Measurements from ENCODE around the gene SLC26A2. TPM values are rescaled to one million over a fixed set of nuclear protein-coding genes. Genes with fewer than 3 reads are reported as not detected.
"Not testable (repeated sequence)": the region's sequence is repeated elsewhere in the genome, so short reads cannot be mapped to it uniquely, and the experiment has no call there.

Gene SLC26A2
- total RNA-seq, 2 experiments from 2014 or later, result 6.2 to 8.4 TPM

GRCh38 chr5:149941795-149942194, 18.8 kb upstream of the SLC26A2 start:
- Mint-ChIP-seq H3K27ac (no peak overlapping the region), H3K27me3 (peaks cover 7% of the 10 kb centered on the region), H3K4me3 (no peak overlapping the region), H3K9me3 (ENCODE audit: low read depth) (no peaks in the 10 kb centered on the region), H3K36me3 (no peaks in the 10 kb centered on the region), H3K4me1 (peaks cover 11% of the 10 kb centered on the region)
- CTCF ChIA-PET, result no interaction called here
- DNase-seq (no peak), ATAC-seq (no peak)

GRCh38 chr5:149942199-149942598, 18.4 kb upstream of the SLC26A2 start:
- ATAC-seq (no peak), DNase-seq (no peak)
- Mint-ChIP-seq H3K9me3 (ENCODE audit: low read depth) (no peaks in the 10 kb centered on the region), H3K36me3 (no peaks in the 10 kb centered on the region), H3K4me3 (no peak overlapping the region), H3K4me1 (peaks cover 11% of the 10 kb centered on the region), H3K27ac (no peak overlapping the region), H3K27me3 (peaks cover 7% of the 10 kb centered on the region)
- CTCF ChIA-PET, result no interaction called here

- H3K4me3 Mint-ChIP-seq; ATAC-seq; H3K36me3 Mint-ChIP-seq; H3K27ac Mint-ChIP-seq; H3K9me3 Mint-ChIP-seq (ENCODE audit: low read depth); DNase-seq; H3K27me3 Mint-ChIP-seq; CTCF ChIA-PET: not testable (repeated sequence)
- H3K4me1 Mint-ChIP-seq, result peaks cover 11% of the 10 kb centered on the region
These were observed 17.8 kb upstream of the SLC26A2 start for GRCh38 chr5:149942741-149943169.

- H3K9me3 Mint-ChIP-seq (ENCODE audit: low read depth); H3K27ac Mint-ChIP-seq; ATAC-seq; DNase-seq; CTCF ChIA-PET; H3K4me3 Mint-ChIP-seq; H3K36me3 Mint-ChIP-seq: not testable (repeated sequence)
- Mint-ChIP-seq H3K4me1 (peaks cover 11% of the 10 kb centered on the region), H3K27me3 (peaks cover 11% of the 10 kb centered on the region)
These were observed 17.2 kb upstream of the SLC26A2 start for GRCh38 chr5:149943177-149943949.

GRCh38 chr5:149944666-149945065, 15.9 kb upstream of the SLC26A2 start, which contains the start of gene PDE6A:
Gene PDE6A (minus strand): TSS chr5:149944793. CDS start chr5:149944673, 120 bp downstream.
- Mint-ChIP-seq H3K4me1 (peaks cover 6% of the 10 kb centered on the region), H3K4me3 (no peak within 1 kb of the TSS), H3K9me3 (ENCODE audit: low read depth) (no peaks in the 10 kb centered on the region), H3K27me3 (peaks cover 23% of the 10 kb centered on the region), H3K27ac (no peak within 1 kb of the TSS), H3K36me3 (no peaks in the 10 kb centered on the region)
- ATAC-seq, result no peak
- CTCF ChIA-PET, result no interaction called here
- DNase-seq, result no peak

- DNase-seq (no peak), ATAC-seq (no peak)
- peaks cover 29% of the 10 kb centered on the region for H3K27me3 Mint-ChIP-seq
- no peaks in the 10 kb centered on the region for H3K4me1 Mint-ChIP-seq
- H3K27ac Mint-ChIP-seq, result no peak overlapping the region
- no peaks in the 10 kb centered on the region for H3K36me3 Mint-ChIP-seq
- no peaks in the 10 kb centered on the region for H3K9me3 Mint-ChIP-seq (ENCODE audit: low read depth)
- H3K4me3 Mint-ChIP-seq, result no peak overlapping the region
- CTCF ChIA-PET, result interaction anchor here (1.1 to 2.2 kb wide), 3 partner anchors 13 to 279 kb away, joined by 3 to 9 read pairs (median 4); no protein-coding TSS in a partner anchor
These were observed 14.4 kb upstream of the SLC26A2 start for GRCh38 chr5:149946118-149946517.

GRCh38 chr5:149948993-149949392, 11.6 kb upstream of the SLC26A2 start:
- Mint-ChIP-seq H3K27ac (no peak overlapping the region), H3K4me1 (no peaks in the 10 kb centered on the region), H3K4me3 (no peak overlapping the region), H3K9me3 (ENCODE audit: low read depth) (no peaks in the 10 kb centered on the region), H3K27me3 (peaks cover 29% of the 10 kb centered on the region), H3K36me3 (no peaks in the 10 kb centered on the region)
- CTCF ChIA-PET, result interaction anchor here (1.1 to 1.2 kb wide), 2 partner anchors 14 to 115 kb away, joined by 3 to 4 read pairs; no protein-coding TSS in a partner anchor
- DNase-seq, result no peak
- no peak for ATAC-seq

GRCh38 chr5:149951138-149951749, 9.3 kb upstream of the SLC26A2 start:
- peaks cover 29% of the 10 kb centered on the region for H3K27me3 Mint-ChIP-seq
- no peaks in the 10 kb centered on the region for H3K9me3 Mint-ChIP-seq (ENCODE audit: low read depth)
- H3K27ac Mint-ChIP-seq, result no peak overlapping the region
- peaks cover 2% of the 10 kb centered on the region for H3K4me1 Mint-ChIP-seq
- H3K4me3 Mint-ChIP-seq, result no peak overlapping the region
- CTCF ChIA-PET, result interaction anchor here (1.0 to 1.7 kb wide), 3 partner anchors 8 to 45 kb away, joined by 4 to 6 read pairs (median 4); no protein-coding TSS in a partner anchor
- ATAC-seq, result no peak
- H3K36me3 Mint-ChIP-seq, result no peaks in the 10 kb centered on the region
- no peak for DNase-seq

GRCh38 chr5:149953436-149954121, 7.0 kb upstream of the SLC26A2 start:
- Mint-ChIP-seq H3K27ac (no peak overlapping the region), H3K36me3 (no peaks in the 10 kb centered on the region), H3K4me3 (no peak overlapping the region), H3K27me3 (peaks cover 15% of the 10 kb centered on the region), H3K9me3 (ENCODE audit: low read depth) (no peaks in the 10 kb centered on the region), H3K4me1 (peaks cover 2% of the 10 kb centered on the region)
- DNase-seq (no peak), ATAC-seq (no peak)
- CTCF ChIA-PET, result no interaction called here

- CTCF ChIA-PET, result no interaction called here
- Mint-ChIP-seq H3K27me3 (peaks cover 4% of the 10 kb centered on the region), H3K9me3 (ENCODE audit: low read depth) (no peaks in the 10 kb centered on the region), H3K27ac (no peak overlapping the region), H3K4me1 (peaks cover 10% of the 10 kb centered on the region), H3K4me3 (no peak overlapping the region), H3K36me3 (no peaks in the 10 kb centered on the region)
- DNase-seq, result no peak
- no peak for ATAC-seq
These were observed 5.8 kb upstream of the SLC26A2 start for GRCh38 chr5:149954798-149955197.

- H3K27ac Mint-ChIP-seq, result no peak overlapping the region
- CTCF ChIA-PET, result interaction anchor here (1.0 to 1.6 kb wide), 3 partner anchors 12 to 320 kb away, joined by 3 to 5 read pairs (median 3); no protein-coding TSS in a partner anchor
- no peak overlapping the region for H3K4me3 Mint-ChIP-seq
- no peaks in the 10 kb centered on the region for H3K27me3 Mint-ChIP-seq
- no peaks in the 10 kb centered on the region for H3K9me3 Mint-ChIP-seq (ENCODE audit: low read depth)
- DNase-seq, result no peak
- H3K4me1 Mint-ChIP-seq, result peaks cover 23% of the 10 kb centered on the region
- no peak for ATAC-seq
- H3K36me3 Mint-ChIP-seq, result no peaks in the 10 kb centered on the region
These were observed 3.9 kb upstream of the SLC26A2 start for GRCh38 chr5:149956685-149957084.

- no peak for ATAC-seq
- DNase-seq, result no peak
- Mint-ChIP-seq H3K36me3 (peaks cover 2% of the 10 kb centered on the region), H3K4me3 (no peak overlapping the region), H3K27me3 (no peaks in the 10 kb centered on the region), H3K27ac (no peak overlapping the region), H3K4me1 (peaks cover 33% of the 10 kb centered on the region), H3K9me3 (ENCODE audit: low read depth) (no peaks in the 10 kb centered on the region)
- CTCF ChIA-PET, result interaction anchor here (1.0 to 5.7 kb wide), 5 partner anchors 11 to 122 kb away, joined by 3 to 98 read pairs (median 9); no protein-coding TSS in a partner anchor
These were observed 2.7 kb upstream of the SLC26A2 start for GRCh38 chr5:149957855-149958254.

Data from activated CD8-positive, alpha-beta memory T cell treated with anti-CD3 and anti-CD28 coated beads, Interleukin-2, amount 10 ng/mL, durations not matched to agents 7 days and 5 days (primary cell).